GM19099 (cell line): Measurements from ENCODE around the gene HTR2A.

Experiments used
- POLR2A ChIP-seq: IDR thresholded peaks from 3 replicates; pipeline ENCODE4 v1.6.1; 2011; ENCODE audit warnings: low read depth; ENCODE audit not compliant: insufficient read length; ENCODE audit errors: extremely low read depth

HTR2A gene

GRCh38 chr13:46797501-46798237, 99.2 kb downstream of the HTR2A start:
- TF ChIP-seq POLR2A, result no peak

- TF ChIP-seq POLR2A, result peak; percentile 64
Observed at GRCh38 chr13:46796515-46797474, 100.1 kb downstream of the HTR2A start, which contains the start of gene ESD. Gene ESD, minus strand, starts transcription at chr13:46797161. Its CDS starts 5,748 bp downstream, at chr13:46791413.

GRCh38 chr13:46796129-46796514, 100.7 kb downstream of the HTR2A start:
- no peak for TF ChIP-seq POLR2A

DNA sequence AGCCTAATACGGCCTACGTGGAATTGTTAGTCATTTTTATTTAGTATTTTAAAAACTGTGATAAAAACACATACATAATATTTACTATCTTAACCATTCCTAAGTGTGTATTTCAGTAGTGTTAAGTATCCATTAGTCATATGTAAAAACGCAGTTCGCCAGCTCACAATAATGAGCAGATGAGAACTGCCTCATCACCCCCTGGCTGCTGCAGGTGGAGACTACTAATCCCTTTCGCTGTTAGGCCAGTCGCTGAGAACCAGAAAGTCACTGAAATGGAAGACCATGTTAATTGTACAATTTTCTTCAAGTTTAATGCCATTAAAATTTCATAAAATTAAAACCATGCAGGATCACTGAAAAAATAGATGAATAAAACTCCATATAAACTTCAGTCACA, 101.5 kb downstream of the HTR2A start:
- no peak for TF ChIP-seq POLR2A

GRCh38 chr13:46783504-46783903, 113.3 kb downstream of the HTR2A start:
- no peak for TF ChIP-seq POLR2A

DNA sequence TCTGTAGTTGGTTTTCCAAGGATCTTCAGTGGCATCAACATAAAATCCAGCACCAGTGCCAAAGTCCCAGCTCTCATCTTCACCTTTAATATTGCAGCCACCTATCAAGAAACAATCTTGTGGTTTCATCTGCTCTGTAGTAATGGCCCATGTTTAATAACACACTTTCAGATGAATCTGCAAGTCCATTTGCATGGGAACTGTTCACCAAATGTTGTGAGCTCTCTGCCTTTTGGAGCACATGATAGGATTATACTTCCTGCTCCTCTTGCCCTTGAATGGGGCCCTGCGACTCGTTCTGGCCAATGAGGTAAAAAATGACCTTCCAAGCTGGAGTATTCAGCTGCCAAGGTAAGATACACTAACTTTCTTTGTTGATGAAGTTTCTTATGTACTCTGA, 114.2 kb downstream of the HTR2A start:
- TF ChIP-seq POLR2A, result no peak

DNA sequence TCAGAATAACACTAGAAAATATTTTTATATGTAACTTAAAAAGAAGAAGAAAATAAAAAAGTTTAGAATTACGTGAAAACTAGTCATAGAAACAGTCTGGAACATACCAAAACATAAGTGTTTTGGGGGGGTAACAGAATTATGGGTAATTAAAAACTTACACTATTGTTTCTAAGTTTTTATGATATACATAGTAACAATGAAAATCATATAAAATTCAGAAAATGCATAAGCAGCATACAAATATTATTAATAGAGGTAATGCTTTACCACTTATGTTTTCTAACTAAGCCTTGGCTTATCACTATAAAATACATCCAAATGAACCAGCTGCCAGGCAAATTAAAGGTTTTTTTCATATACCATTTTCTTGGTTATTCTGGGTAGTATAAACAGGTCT, 114.8 kb downstream of the HTR2A start:
- TF ChIP-seq POLR2A, result no peak
